Neuronal stem cell (in vitro differentiated cells): ENCODE measurements around the gene CUBN.

Source experiments
- DNase-seq: peaks from one replicate; pipeline ENCODE4 v3.0.0-alpha.2; 2013; ENCODE audit warnings: low spot score
- H2AFZ ChIP-seq: one replicate; pipeline ENCODE4 v1.6.1; 2013; ENCODE audit warnings: mild to moderate bottlenecking, low read length, inconsistent platforms
- H2AK5ac ChIP-seq: 2 replicates; pipeline ENCODE4 v1.6.1; 2013; ENCODE audit warnings: low read depth, mild to moderate bottlenecking, inconsistent platforms, low read length, moderate library complexity, mixed read lengths
- H2BK120ac ChIP-seq: 2 replicates; pipeline ENCODE4 v1.6.1; 2013; ENCODE audit warnings: low read depth, mild to moderate bottlenecking, inconsistent platforms, low read length, moderate library complexity, mixed read lengths
- H2BK12ac ChIP-seq: one replicate; pipeline ENCODE4 v1.6.1; 2013; ENCODE audit warnings: low read length, inconsistent platforms
- H2BK15ac ChIP-seq: 2 replicates; pipeline ENCODE4 v1.6.1; 2013; ENCODE audit warnings: mild to moderate bottlenecking, low read length, inconsistent platforms, mixed read lengths
- H2BK5ac ChIP-seq: one replicate; pipeline ENCODE4 v1.6.1; 2013; ENCODE audit warnings: inconsistent platforms, mild to moderate bottlenecking, low read length, moderate library complexity
- H3K14ac ChIP-seq: one replicate; pipeline ENCODE4 v1.6.1; 2013; ENCODE audit warnings: low read length, inconsistent platforms
- H3K18ac ChIP-seq: 2 replicates; pipeline ENCODE4 v1.6.1; 2013; ENCODE audit warnings: low read length, inconsistent platforms
- H3K23ac ChIP-seq: 2 replicates; pipeline ENCODE4 v1.6.1; 2013; ENCODE audit warnings: low read depth, mild to moderate bottlenecking, mixed read lengths, low read length, inconsistent platforms; ENCODE audit not compliant: poor library complexity
- H3K27ac ChIP-seq: replicated peaks from 3 replicates; pipeline ENCODE4 v1.5.1; 2013; ENCODE audit warnings: low read length, inconsistent platforms
- H3K27me3 ChIP-seq, 3 experiments: 2 replicates each; pipeline ENCODE4 v1.6.1; 2013; ENCODE audit warnings: low read length in 3 of 3, mild to moderate bottlenecking in 2 of 3, inconsistent platforms in 1 of 3, low read depth in 1 of 3, mixed read lengths in 1 of 3, moderate library complexity in 1 of 3; ENCODE audit not compliant: control insufficient read depth in 3 of 3, insufficient read depth in 3 of 3
- H3K36me3 ChIP-seq, 2 donors: replicated peaks in 1 of 2; 2 replicates each; pipeline ENCODE4 v1.6.1; 2013; ENCODE audit warnings: low read length in 2 of 2; ENCODE audit not compliant: control insufficient read depth in 2 of 2, insufficient read depth in 2 of 2
- H3K4ac ChIP-seq: 2 replicates; pipeline ENCODE4 v1.6.1; 2013; ENCODE audit warnings: inconsistent platforms, mild to moderate bottlenecking, low read length, moderate library complexity
- H3K4me1 ChIP-seq, 2 donors: 1 replicate in 1 of 2; 2 replicates in 1 of 2; pipeline ENCODE4 v1.6.1; 2013; ENCODE audit warnings: low read length in 2 of 2, low read depth in 1 of 2; ENCODE audit not compliant: control insufficient read depth in 2 of 2, insufficient read depth in 1 of 2
- H3K4me2 ChIP-seq: one replicate; pipeline ENCODE4 v1.6.1; 2013; ENCODE audit warnings: mild to moderate bottlenecking, low read length, inconsistent platforms; ENCODE audit not compliant: insufficient read depth, poor library complexity, severe bottlenecking
- H3K4me3 ChIP-seq, 2 donors: 2 replicates each; pipeline ENCODE4 v1.5.1; 2013; ENCODE audit warnings: low read length in 2 of 2, mild to moderate bottlenecking in 2 of 2, inconsistent platforms in 1 of 2, moderate library complexity in 1 of 2
- H3K79me1 ChIP-seq: one replicate; pipeline ENCODE4 v1.6.1; 2013; ENCODE audit warnings: low read depth, mild to moderate bottlenecking, inconsistent platforms, low read length, moderate library complexity
- H3K9ac ChIP-seq: one replicate; pipeline ENCODE4 v1.6.1; 2013; ENCODE audit warnings: mild to moderate bottlenecking, low read depth, low read length, inconsistent platforms; ENCODE audit not compliant: poor library complexity
- H3K9me3 ChIP-seq, 2 donors: replicated peaks in 1 of 2; 2 replicates each; pipeline versions ENCODE3 to v1.6.1; 2013; ENCODE audit warnings: low read length in 2 of 2, mild to moderate bottlenecking in 2 of 2, inconsistent platforms in 1 of 2, low read depth in 1 of 2, mixed read lengths in 1 of 2, moderate library complexity in 1 of 2; ENCODE audit not compliant: control insufficient read depth in 2 of 2, insufficient read depth in 1 of 2
- H4K8ac ChIP-seq: one replicate; pipeline ENCODE4 v1.6.1; 2013; ENCODE audit warnings: low read depth, mild to moderate bottlenecking, inconsistent platforms, low read length, moderate library complexity
- H4K91ac ChIP-seq: one replicate; pipeline ENCODE4 v1.6.1; 2013; ENCODE audit warnings: low read length, low read depth, mild to moderate bottlenecking, inconsistent platforms; ENCODE audit not compliant: poor library complexity
- WGBS, 2 donors: extraction: QIAGEN DNeasy Blood & Tissue Kit; methylation state at CpG; one replicate each; pipeline ENCODE4 v1.1.7; 2013; ENCODE audit warnings: missing lambda C conversion rate in 2 of 2, mixed read lengths in 1 of 2; ENCODE audit not compliant: insufficient read length in 2 of 2, insufficient replicate concordance in 1 of 2; ENCODE audit errors: extremely low coverage in 2 of 2; 5-methylcytosine and 5-hydroxymethylcytosine counted together

Gene CUBN

GRCh38 chr10:16938952-16939351 lies 190.7 kb downstream of the CUBN start:
- Histone ChIP-seq H3K23ac (no peak overlapping the region), H2BK5ac (no peak overlapping the region), H4K8ac (no peak overlapping the region), H3K36me3 (no peaks in the 10 kb centered on the region), H2AK5ac (no peak overlapping the region), H3K4me1 (peaks cover 0 to 4% of the 10 kb centered on the region in 2 donors), H3K4ac (no peak overlapping the region), H2AFZ (no peak overlapping the region), H3K9ac (no peak overlapping the region), H3K9me3 (peaks cover 2 to 4% of the 10 kb centered on the region in 2 donors), H3K27me3 (no peaks in the 10 kb centered on the region), H2BK12ac (no peak overlapping the region), H3K18ac (no peak overlapping the region), H2BK15ac (no peak overlapping the region), H3K4me3 (no peak overlapping the region), H3K4me2 (no peak overlapping the region), H3K14ac (no peak overlapping the region), H4K91ac (no peak overlapping the region), H3K79me1 (no peaks in the 10 kb centered on the region), H3K27ac (no peak overlapping the region), H2BK120ac (no peak overlapping the region)
- no peak for DNase-seq
- WGBS, 2 donors: no CpG with 5 or more reads among the region's 3 CpGs

- Histone ChIP-seq H3K14ac (no peak overlapping the region), H3K36me3 (no peaks in the 10 kb centered on the region), H4K8ac (no peak overlapping the region), H3K18ac (no peak overlapping the region), H2BK120ac (no peak overlapping the region), H3K23ac (no peak overlapping the region), H3K79me1 (no peaks in the 10 kb centered on the region), H3K9me3 (peaks cover 2 to 21% of the 10 kb centered on the region in 2 donors), H2AK5ac (no peak overlapping the region), H3K4me2 (no peak overlapping the region), H3K9ac (peak overlapping the region; percentile 30), H4K91ac (no peak overlapping the region), H2BK12ac (peak overlapping the region; percentile 63), H2AFZ (no peak overlapping the region), H3K27me3 (no peaks in the 10 kb centered on the region), H3K4me1 (peaks cover 0 to under 1% of the 10 kb centered on the region in 2 donors), H3K4me3 (no peak overlapping the region), H3K27ac (no peak overlapping the region), H2BK5ac (no peak overlapping the region), H2BK15ac (no peak overlapping the region), H3K4ac (no peak overlapping the region)
- WGBS, 2 donors: no CpG with 5 or more reads among the region's 2 CpGs
- no peak for DNase-seq
Measured at GRCh38 chr10:16934461-16934860, 195.2 kb downstream of the CUBN start.

DNA sequence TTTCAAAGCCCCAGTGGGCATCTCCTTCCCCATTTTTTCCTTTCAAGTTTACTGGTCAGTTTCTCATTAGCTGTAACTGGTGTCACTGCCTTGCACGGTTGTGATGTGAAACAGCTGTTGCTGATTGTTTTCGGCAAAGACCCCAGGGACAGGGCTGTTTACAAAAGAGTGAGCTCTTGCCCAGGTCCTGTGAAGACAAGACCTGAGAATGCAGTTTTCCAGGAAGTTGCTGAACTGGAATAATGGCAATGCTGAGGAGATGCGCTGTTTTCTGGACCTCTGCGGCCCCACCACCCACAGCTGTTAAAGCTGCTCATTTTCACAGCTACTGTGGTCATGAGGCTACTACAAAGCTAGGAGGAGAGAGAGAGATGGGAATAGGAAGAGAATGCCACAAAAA lies 195.8 kb downstream of the CUBN start:
- Histone ChIP-seq H3K27ac (no peak overlapping the region), H3K36me3 (no peaks in the 10 kb centered on the region), H3K27me3 (no peaks in the 10 kb centered on the region), H3K9ac (no peak overlapping the region), H4K8ac (no peak overlapping the region), H3K4me1 (peaks cover 3 to 8% of the 10 kb centered on the region in 2 donors), H3K23ac (no peak overlapping the region), H2AFZ (peak overlapping the region; percentile 56), H3K4me3 (no peak overlapping the region), H3K14ac (no peak overlapping the region), H2BK120ac (no peak overlapping the region), H2BK15ac (no peak overlapping the region), H2AK5ac (no peak overlapping the region), H3K9me3 (peaks cover 2 to 21% of the 10 kb centered on the region in 2 donors), H2BK5ac (no peak overlapping the region), H3K18ac (no peak overlapping the region), H2BK12ac (no peak overlapping the region), H3K4ac (no peak overlapping the region), H3K79me1 (no peaks in the 10 kb centered on the region), H3K4me2 (no peak overlapping the region), H4K91ac (no peak overlapping the region)
- DNase-seq: no peak
- no CpG with 5 or more reads among the region's 4 CpGs for WGBS, 2 donors

DNA sequence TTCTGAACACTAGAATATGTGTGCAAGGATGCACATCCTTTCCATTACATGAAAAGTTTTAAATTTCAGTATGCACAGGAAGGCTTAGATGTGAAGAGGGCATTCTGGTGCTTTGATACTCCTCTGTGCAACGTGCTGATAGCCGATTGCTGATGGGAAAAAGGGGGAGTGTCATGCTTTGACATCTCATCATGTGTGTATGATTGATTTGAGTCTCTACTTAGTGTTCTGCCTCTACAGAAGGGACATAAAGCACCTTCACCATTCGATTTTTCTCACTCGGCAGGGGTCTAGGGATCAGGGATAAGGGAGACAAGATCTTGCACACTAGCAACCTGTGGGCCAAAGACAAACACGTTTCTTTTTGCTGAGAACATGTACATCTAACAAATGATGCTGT lies 197.7 kb downstream of the CUBN start:
- Histone ChIP-seq H2AFZ (no peak overlapping the region), H2BK12ac (peak overlapping the region; percentile 84), H3K18ac (no peak overlapping the region), H3K79me1 (no peaks in the 10 kb centered on the region), H4K91ac (no peak overlapping the region), H2AK5ac (no peak overlapping the region), H4K8ac (no peak overlapping the region), H3K4ac (no peak overlapping the region), H2BK120ac (no peak overlapping the region), H3K27ac (no peak overlapping the region), H2BK15ac (no peak overlapping the region), H3K4me3 (no peak overlapping the region), H3K9me3 (peaks cover 2 to 21% of the 10 kb centered on the region in 2 donors), H2BK5ac (no peak overlapping the region), H3K9ac (no peak overlapping the region), H3K36me3 (no peaks in the 10 kb centered on the region), H3K14ac (no peak overlapping the region), H3K27me3 (no peaks in the 10 kb centered on the region), H3K4me1 (peaks cover 4 to 8% of the 10 kb centered on the region in 2 donors), H3K23ac (no peak overlapping the region), H3K4me2 (no peak overlapping the region)
- no peak for DNase-seq
- no CpG with 5 or more reads among the region's 5 CpGs for WGBS, 2 donors
